IMR-90 (cell line): ENCODE data around the gene GPR65.

Source experiments
- BHLHE40 ChIP-seq: fragments of 150-350 bp; IDR thresholded peaks from 2 replicates; pipeline ENCODE4 v1.6.1; 2016; ENCODE audit warnings: mild to moderate bottlenecking, low read depth, low read length
- POLR2A ChIP-seq: IDR thresholded peaks from 2 replicates; pipeline ENCODE4 v1.6.1; 2012; ENCODE audit warnings: mild to moderate bottlenecking, low read depth, low read length
- RAD21 ChIP-seq: IDR thresholded peaks from 2 replicates; pipeline ENCODE4 v1.6.1; 2012; ENCODE audit warnings: low read length, improper control_type of control experiment
- RCOR1 ChIP-seq: IDR thresholded peaks from 2 replicates; pipeline ENCODE4 v1.6.1; 2012; ENCODE audit warnings: mild to moderate bottlenecking, low read length, improper control_type of control experiment; ENCODE audit not compliant: insufficient replicate concordance
- RFX5 ChIP-seq: IDR thresholded peaks from 2 replicates; pipeline ENCODE4 v1.8.0; 2012; ENCODE audit warnings: low read depth, mild to moderate bottlenecking, low read length, moderate library complexity
- TF ChIP-seq, protein P1 (sequence below): conservative IDR thresholded peaks from 2 replicates; pipeline ENCODE4 v1.5.1; 2012; ENCODE audit warnings: mild to moderate bottlenecking, low read depth, low read length, improper control_type of control experiment

DNA sequence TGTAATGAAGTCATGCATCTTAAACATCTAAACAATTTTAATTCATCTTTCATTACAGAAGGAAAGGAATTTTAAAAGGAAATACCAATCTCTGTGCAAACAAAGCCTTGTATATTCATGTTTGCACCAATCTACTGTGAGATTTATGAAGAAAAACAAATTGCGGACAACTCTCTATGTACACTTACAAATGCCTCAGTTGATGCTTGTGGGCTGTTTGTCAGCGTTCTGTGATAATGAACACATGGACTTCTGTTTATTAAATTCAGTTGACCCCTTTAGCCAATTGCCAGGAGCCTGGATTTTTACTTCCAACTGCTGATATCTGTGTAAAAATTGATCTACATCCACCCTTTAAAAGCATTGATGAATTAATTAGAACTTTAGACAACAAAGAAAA is 5.4 kb downstream of the GPR65 start:
- TF ChIP-seq, protein P1, sequence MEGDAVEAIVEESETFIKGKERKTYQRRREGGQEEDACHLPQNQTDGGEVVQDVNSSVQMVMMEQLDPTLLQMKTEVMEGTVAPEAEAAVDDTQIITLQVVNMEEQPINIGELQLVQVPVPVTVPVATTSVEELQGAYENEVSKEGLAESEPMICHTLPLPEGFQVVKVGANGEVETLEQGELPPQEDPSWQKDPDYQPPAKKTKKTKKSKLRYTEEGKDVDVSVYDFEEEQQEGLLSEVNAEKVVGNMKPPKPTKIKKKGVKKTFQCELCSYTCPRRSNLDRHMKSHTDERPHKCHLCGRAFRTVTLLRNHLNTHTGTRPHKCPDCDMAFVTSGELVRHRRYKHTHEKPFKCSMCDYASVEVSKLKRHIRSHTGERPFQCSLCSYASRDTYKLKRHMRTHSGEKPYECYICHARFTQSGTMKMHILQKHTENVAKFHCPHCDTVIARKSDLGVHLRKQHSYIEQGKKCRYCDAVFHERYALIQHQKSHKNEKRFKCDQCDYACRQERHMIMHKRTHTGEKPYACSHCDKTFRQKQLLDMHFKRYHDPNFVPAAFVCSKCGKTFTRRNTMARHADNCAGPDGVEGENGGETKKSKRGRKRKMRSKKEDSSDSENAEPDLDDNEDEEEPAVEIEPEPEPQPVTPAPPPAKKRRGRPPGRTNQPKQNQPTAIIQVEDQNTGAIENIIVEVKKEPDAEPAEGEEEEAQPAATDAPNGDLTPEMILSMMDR, result no peak
- TF ChIP-seq RCOR1 (no peak), POLR2A (no peak), RAD21 (no peak), BHLHE40 (no peak), RFX5 (no peak)
